ENCODE data around the gene EPM2AIP1. TPM values are rescaled to one million over a fixed set of nuclear protein-coding genes. Genes with fewer than 3 reads are reported as not detected.

The EPM2AIP1 gene
- total RNA-seq, 1 experiment from 2014 or later, result 11.4 TPM

- H3K4me2 ChIP-seq (ENCODE audit: insufficient read depth, insufficient read length, low read length), result no peak overlapping the region
- no peaks in the 10 kb centered on the region for H3K9me3 ChIP-seq (ENCODE audit: control insufficient read depth, low read depth, low read length)
- Mint-ChIP-seq H3K36me3 (ENCODE audit: insufficient read depth in 1 of 3, low read depth in 3 of 3) (no peaks in the 10 kb centered on the region), H3K4me3 (no peak overlapping the region), H3K27ac (no peak overlapping the region; a peak in 1 of 7 replicates), H3K27me3 (ENCODE audit: low read depth) (no peaks in the 10 kb centered on the region), H3K4me1 (peaks cover 3 to 12% of the 10 kb centered on the region in 2 experiments; a peak in 3 of 4 replicates), H3K9me3 (no peaks in the 10 kb centered on the region; a peak in 1 of 5 replicates)
- no peak overlapping the region for H4K5ac ChIP-seq (ENCODE audit: insufficient read length, low read depth, low read length)
- H3K4me1 ChIP-seq (ENCODE audit: insufficient read depth, low read length), result no peaks in the 10 kb centered on the region
- no CpG with 5 or more reads among the region's 3 CpGs for WGBS (ENCODE audit: extremely low coverage, insufficient read length, low lambda C conversion rate)
- no peaks in the 10 kb centered on the region for H3K27me3 ChIP-seq (ENCODE audit: insufficient read depth, low read length)
- no peak for DNase-seq
- TF ChIP-seq CTCF (conservative IDR thresholded peaks at IDR 0.05), result no peak
- no peak overlapping the region for H2BK5ac ChIP-seq (ENCODE audit: insufficient read length, low read length)
- H3K23ac ChIP-seq (ENCODE audit: insufficient read length, low read depth, low read length), result no peak overlapping the region
- H2AFZ ChIP-seq (ENCODE audit: low read length), result no peak overlapping the region
- no peak overlapping the region for H3K56ac ChIP-seq (ENCODE audit: insufficient read length, low read depth, low read length)
- no peak overlapping the region for H2AK5ac ChIP-seq (ENCODE audit: insufficient read length, low read length)
- no peak overlapping the region for H4K8ac ChIP-seq (replicated peaks; ENCODE audit: insufficient read length, low read depth, low read length)
- H3T11ph ChIP-seq (ENCODE audit: low read length), result no peak overlapping the region
- no peak overlapping the region for H2BK120ac ChIP-seq (ENCODE audit: low read depth, low read length, poor library complexity, severe bottlenecking)
- H4K91ac ChIP-seq (ENCODE audit: insufficient read length, low read depth, low read length), result no peak overlapping the region
- no peak overlapping the region for H2BK15ac ChIP-seq (ENCODE audit: low read depth, low read length)
- no peak overlapping the region for H2BK20ac ChIP-seq (ENCODE audit: low read depth, low read length, poor library complexity, severe bottlenecking)
- H4K20me1 ChIP-seq (ENCODE audit: control insufficient read depth, insufficient read depth, insufficient read length), result no peaks in the 10 kb centered on the region
- no peak overlapping the region for H3K14ac ChIP-seq (ENCODE audit: insufficient read depth, low read length)
- no peak overlapping the region for H3K18ac ChIP-seq (ENCODE audit: insufficient read length, low read depth, low read length)
- H3K79me2 ChIP-seq (ENCODE audit: insufficient read depth, low read length), result no peaks in the 10 kb centered on the region
- no peaks in the 10 kb centered on the region for H3K79me1 ChIP-seq (ENCODE audit: insufficient read depth, low read depth, low read length, poor library complexity, severe bottlenecking)
- H3K9ac ChIP-seq (ENCODE audit: extremely low read depth, insufficient read length, low read length), result no peak overlapping the region
- H2BK12ac ChIP-seq (ENCODE audit: insufficient read length, low read depth, low read length), result no peak overlapping the region
- no peaks in the 10 kb centered on the region for H3K23me2 ChIP-seq (ENCODE audit: insufficient read length, low read depth, low read length, poor library complexity, severe bottlenecking)
- no peak overlapping the region for H3K27ac ChIP-seq (ENCODE audit: insufficient read length, low read depth, low read length)
- no peak overlapping the region for H3K4ac ChIP-seq (ENCODE audit: low read depth, low read length)
Observed at GRCh38 chr3:36956155-36956554, 36.8 kb downstream of the EPM2AIP1 start.
